Measurements from ENCODE around the gene EIF3A.

The EIF3A gene

GRCh38 chr10:118986815-118987790, 93.5 kb downstream of the EIF3A start:
- Histone ChIP-seq H3K36me3 (ENCODE audit: control insufficient read depth, insufficient read depth, low read length) (no peaks in the 10 kb centered on the region), H3K4me3 (ENCODE audit: low read length) (no peak overlapping the region), H3K27me3 (ENCODE audit: control insufficient read depth, insufficient read depth, low read length) (no peaks in the 10 kb centered on the region), H3K9ac (ENCODE audit: low read length) (no peak overlapping the region), H3K27ac (ENCODE audit: low read depth, low read length) (no peak overlapping the region), H3K4me1 (ENCODE audit: control insufficient read depth, insufficient read depth, low read length) (no peaks in the 10 kb centered on the region)

GRCh38 chr10:118985576-118985975, 95.0 kb downstream of the EIF3A start:
- Histone ChIP-seq H3K9ac (ENCODE audit: low read length) (no peak overlapping the region), H3K27me3 (ENCODE audit: control insufficient read depth, insufficient read depth, low read length) (no peaks in the 10 kb centered on the region), H3K4me3 (ENCODE audit: low read length) (no peak overlapping the region), H3K27ac (ENCODE audit: low read depth, low read length) (no peak overlapping the region), H3K4me1 (ENCODE audit: control insufficient read depth, insufficient read depth, low read length) (no peaks in the 10 kb centered on the region), H3K36me3 (ENCODE audit: control insufficient read depth, insufficient read depth, low read length) (no peaks in the 10 kb centered on the region)
